SJCRH30 (cell line): ENCODE data around the gene RNF13. TPM values are rescaled to one million over a fixed set of nuclear protein-coding genes. Genes with fewer than 3 reads are reported as not detected.

Source experiments
- DNase-seq, 2 experiments: peaks; one replicate each; pipeline ENCODE4 v3.0.0-alpha.2; 2015 to 2020
- H3K27ac ChIP-seq: fragments of 250-450 bp; sonication (Bioruptor Pico); 2 replicates; pipeline ENCODE4 v1.5.1; 2020; ENCODE audit warnings: mild to moderate bottlenecking, moderate library complexity
- H3K27me3 ChIP-seq: fragments of 250-450 bp; sonication (Bioruptor Pico); 2 replicates; pipeline ENCODE4 v1.5.1; 2020; ENCODE audit warnings: mild to moderate bottlenecking, moderate library complexity
- H3K36me3 ChIP-seq: fragments of 250-450 bp; sonication (Bioruptor Pico); 2 replicates; pipeline ENCODE4 v1.5.1; 2020; ENCODE audit warnings: mild to moderate bottlenecking, moderate library complexity
- H3K4me1 ChIP-seq: fragments of 250-450 bp; sonication (Bioruptor Pico); 2 replicates; pipeline ENCODE4 v1.5.1; 2020; ENCODE audit warnings: mild to moderate bottlenecking, moderate library complexity
- H3K4me3 ChIP-seq: fragments of 250-450 bp; sonication (Bioruptor Pico); 2 replicates; pipeline ENCODE4 v1.5.1; 2020; ENCODE audit warnings: mild to moderate bottlenecking, moderate library complexity
- H3K9me3 ChIP-seq: fragments of 250-450 bp; sonication (Bioruptor Pico); replicated peaks from 2 replicates; pipeline ENCODE4 v1.5.1; 2020; ENCODE audit warnings: mild to moderate bottlenecking, moderate library complexity
- total RNA-seq: library from RNA; depleted of rRNA; stranded (reverse); fragments of >200 nt; shearing (Covaris generic); gene quantifications from 2 replicates; pipeline ENCODE4 v1.2.3, GENCODE V29; 2014

Gene RNF13
- total RNA-seq, 1 experiment from 2014 or later: 24.1 TPM

DNA sequence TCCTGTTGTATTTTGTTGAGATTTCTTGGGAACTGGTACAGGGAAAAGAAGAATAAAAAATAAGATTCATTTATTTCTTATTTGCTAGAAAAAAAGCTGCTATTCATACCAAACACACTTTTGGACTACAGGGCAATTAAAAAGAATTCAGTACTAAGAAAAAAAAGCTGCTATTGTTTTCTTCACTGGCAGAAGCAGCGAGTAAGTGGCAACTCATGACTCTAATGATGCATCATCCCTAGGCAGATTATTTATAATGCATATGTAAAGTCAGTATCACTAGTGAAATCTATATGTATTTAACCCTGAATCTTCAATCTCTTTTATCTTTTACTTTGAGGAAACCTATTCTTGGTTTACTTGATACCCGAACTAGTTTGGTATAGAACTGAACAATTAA lies 142.4 kb downstream of the RNF13 start:
- no peak overlapping the region for H3K4me3 ChIP-seq
- H3K27ac ChIP-seq: no peak overlapping the region
- H3K36me3 ChIP-seq: peaks cover 65% of the 10 kb centered on the region
- no peaks in the 10 kb centered on the region for H3K4me1 ChIP-seq
- no peaks in the 10 kb centered on the region for H3K9me3 ChIP-seq
- no peaks in the 10 kb centered on the region for H3K27me3 ChIP-seq
- no peak for DNase-seq

DNA sequence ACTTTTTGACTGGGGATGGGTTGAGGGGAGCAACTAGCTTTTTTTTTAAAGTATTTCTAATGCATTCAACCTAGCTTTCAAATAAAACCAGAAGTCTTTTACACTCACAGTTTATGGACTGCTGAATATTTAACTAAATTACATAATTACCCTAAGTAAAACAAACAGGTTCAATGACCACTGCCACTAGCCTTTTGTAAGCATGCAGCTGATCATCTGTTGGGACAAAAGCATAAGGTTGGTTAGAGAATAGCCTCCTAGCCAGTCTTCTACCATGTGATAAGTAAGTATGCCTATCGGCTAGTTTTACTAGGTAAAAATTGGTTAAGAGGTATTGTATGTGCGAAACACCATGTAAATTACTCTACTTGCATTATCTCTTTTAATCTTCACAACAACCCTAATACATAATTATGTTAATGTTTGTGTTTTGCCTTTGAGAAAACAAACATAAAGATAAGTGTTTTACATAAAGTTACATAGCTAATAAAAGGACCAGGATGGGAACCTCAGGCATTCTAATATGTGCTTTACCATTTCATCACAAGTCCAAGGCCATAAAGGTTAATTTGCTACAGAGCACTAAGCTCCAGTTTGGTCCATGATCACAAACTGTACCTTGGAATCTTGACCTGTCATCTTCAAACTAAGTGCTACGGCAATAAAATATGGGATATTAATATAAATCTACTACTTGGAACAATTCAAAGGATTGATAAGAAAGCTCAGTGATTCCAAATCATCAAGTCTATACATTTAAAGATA lies 144.5 kb downstream of the RNF13 start:
- Histone ChIP-seq H3K27me3 (no peaks in the 10 kb centered on the region), H3K4me3 (no peak overlapping the region), H3K4me1 (no peaks in the 10 kb centered on the region), H3K36me3 (peaks cover 64% of the 10 kb centered on the region), H3K9me3 (no peaks in the 10 kb centered on the region), H3K27ac (no peak overlapping the region)
- no peak for DNase-seq

DNA sequence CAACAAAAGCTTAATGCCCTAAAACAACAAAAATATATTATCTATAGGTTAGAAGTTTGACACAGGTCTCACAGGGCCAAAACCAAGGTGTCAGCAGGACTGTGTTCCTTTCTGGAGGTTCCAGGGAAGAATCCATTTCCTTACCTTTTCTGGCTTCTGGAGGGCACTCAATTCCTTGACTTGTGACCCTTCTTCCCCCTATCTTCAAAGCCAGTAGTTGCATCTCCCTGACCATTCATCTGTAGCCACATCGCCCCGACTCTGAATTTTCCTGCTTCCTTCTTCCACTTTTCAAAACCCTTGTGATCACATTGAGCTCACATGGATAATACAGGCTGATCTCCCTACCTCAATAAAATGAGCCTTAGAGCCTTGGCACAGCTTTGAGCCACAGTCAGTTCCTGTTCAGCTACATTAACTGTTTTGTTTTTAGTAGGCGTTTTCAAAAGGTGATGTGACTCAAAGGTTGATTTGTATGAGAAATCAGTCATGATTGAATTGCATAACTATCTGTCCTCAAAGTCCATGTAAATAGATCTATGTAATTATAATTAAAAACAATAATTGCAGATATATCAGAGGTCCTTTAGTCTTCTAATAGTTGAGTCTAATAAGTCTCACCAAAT lies 145.3 kb downstream of the RNF13 start:
- no peaks in the 10 kb centered on the region for H3K27me3 ChIP-seq
- H3K27ac ChIP-seq: no peak overlapping the region
- no peaks in the 10 kb centered on the region for H3K9me3 ChIP-seq
- no peak for DNase-seq
- H3K4me3 ChIP-seq: no peak overlapping the region
- no peaks in the 10 kb centered on the region for H3K4me1 ChIP-seq
- peaks cover 66% of the 10 kb centered on the region for H3K36me3 ChIP-seq

DNA sequence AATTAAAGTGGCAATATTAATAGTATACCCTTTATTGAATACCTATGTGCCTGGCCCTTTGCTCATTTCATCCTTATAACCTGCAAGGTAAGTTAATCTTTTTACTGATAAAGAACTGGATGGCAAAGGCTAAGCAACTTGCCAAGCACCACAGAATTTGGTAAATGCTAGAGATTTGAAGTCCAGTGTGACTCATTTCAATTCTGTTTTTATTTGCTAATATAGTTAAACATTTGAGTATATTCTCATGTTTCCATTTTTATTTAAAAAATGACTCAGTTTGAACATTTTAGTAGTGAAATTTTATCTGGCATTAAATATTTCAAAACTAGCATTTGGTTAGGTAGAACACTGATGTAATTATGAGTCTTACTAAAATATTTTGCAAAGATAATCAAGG lies 146.4 kb downstream of the RNF13 start:
- H3K4me3 ChIP-seq: no peak overlapping the region
- H3K4me1 ChIP-seq: no peaks in the 10 kb centered on the region
- H3K9me3 ChIP-seq: no peaks in the 10 kb centered on the region
- peaks cover 70% of the 10 kb centered on the region for H3K36me3 ChIP-seq
- DNase-seq: no peak
- no peaks in the 10 kb centered on the region for H3K27me3 ChIP-seq
- H3K27ac ChIP-seq: no peak overlapping the region

DNA sequence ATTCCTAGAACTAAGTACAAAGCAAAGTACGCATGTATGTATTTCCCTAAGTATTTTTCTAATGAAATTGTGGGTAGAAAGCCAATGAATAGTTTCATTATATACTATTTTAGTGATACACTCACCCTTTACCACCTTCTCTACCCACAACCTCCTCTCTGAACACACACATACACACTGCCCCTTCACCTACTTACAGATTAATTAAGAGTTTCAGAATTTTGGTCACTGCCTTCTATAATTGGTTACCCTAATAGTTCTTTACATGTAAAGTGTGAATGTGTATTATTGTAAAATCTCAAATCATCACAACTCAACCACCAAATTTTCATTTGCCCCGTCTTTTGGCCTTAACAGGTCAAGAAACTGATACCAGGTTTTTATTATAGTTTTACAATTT lies 150.5 kb downstream of the RNF13 start:
- H3K36me3 ChIP-seq: peaks cover 82% of the 10 kb centered on the region

DNA sequence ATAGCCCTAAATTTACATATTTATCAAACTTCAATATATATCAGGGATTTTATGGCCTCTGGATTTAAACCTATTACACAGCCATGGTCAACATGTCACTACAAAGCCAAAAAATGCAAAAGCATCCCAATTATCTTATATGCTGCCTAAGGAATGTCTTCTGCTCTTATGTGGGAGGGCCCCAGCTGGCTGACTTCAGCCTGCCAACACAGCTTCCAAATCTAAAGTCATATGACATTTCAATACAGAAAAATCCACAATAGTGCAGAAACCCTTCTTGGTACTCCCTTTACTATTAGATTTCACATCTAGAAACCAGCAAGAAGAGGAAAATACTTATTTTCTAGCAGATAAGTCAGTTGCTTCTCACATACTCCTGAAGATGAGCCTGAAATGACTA lies 151.3 kb downstream of the RNF13 start:
- H3K4me3 ChIP-seq: no peak overlapping the region
- no peaks in the 10 kb centered on the region for H3K9me3 ChIP-seq
- H3K36me3 ChIP-seq: peaks cover 75% of the 10 kb centered on the region
- no peak overlapping the region for H3K27ac ChIP-seq
- no peaks in the 10 kb centered on the region for H3K27me3 ChIP-seq
- DNase-seq: no peak
- peaks cover 11% of the 10 kb centered on the region; the same call in 1 of the 2 replicates for H3K4me1 ChIP-seq

More for the DNA sequence above, 150.5 kb downstream of the RNF13 start:
- no peaks in the 10 kb centered on the region for H3K9me3 ChIP-seq
- no peak overlapping the region for H3K4me3 ChIP-seq
- DNase-seq: no peak
- H3K27ac ChIP-seq: no peak overlapping the region
- H3K4me1 ChIP-seq: peaks cover 11% of the 10 kb centered on the region; the same call in 1 of the 2 replicates
- H3K27me3 ChIP-seq: no peaks in the 10 kb centered on the region

DNA sequence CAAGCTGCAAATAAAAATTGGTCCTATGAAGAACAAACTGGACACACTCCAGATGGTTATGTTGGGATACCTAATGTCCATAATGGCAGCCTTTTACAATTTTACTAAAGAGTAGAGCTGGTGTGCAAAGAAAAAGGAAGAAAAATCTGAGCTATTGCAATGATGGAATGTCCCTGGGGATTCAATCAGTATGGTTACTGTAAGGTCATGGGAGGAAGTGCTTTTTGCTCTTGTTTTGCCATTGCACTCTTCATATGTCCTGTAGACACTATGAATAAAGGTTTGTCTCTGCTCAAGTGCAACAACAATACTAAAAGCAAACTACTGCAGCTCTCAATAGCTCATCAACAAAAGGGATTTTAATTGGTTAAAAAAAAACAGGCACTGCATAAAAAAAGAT lies 152.3 kb downstream of the RNF13 start:
- peaks cover 73% of the 10 kb centered on the region for H3K36me3 ChIP-seq
- H3K27me3 ChIP-seq: no peaks in the 10 kb centered on the region
- no peak overlapping the region for H3K4me3 ChIP-seq
- H3K9me3 ChIP-seq: no peaks in the 10 kb centered on the region
- H3K4me1 ChIP-seq: peaks cover 11% of the 10 kb centered on the region; the same call in 1 of the 2 replicates
- no peak overlapping the region for H3K27ac ChIP-seq
- no peak for DNase-seq

DNA sequence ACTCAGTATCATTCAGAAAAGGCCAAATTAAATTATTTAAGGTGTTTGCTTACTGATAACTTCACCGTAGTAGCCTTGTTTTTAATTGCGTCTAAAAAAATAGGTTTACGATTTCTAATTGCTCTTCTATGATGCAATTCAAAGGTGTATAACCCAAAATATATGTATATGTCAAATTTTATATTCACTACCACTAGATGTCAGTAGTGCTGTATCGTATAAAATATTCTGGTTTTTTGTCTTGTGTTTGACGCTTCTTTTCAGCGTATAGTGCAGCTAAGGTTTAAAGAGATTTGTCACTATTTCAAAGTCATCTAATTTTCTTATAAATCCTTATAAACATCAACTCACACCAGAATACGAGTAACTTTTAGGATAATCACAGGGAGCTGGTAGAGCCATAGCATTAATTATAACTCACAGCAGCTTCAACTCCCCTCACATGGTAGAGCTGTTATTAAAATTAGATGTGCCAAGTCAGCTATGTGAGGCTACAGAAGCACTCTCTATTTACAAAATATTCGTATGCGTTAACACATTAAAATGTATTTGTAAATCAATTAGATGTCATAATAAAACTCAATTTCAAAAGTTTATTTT lies 154.2 kb downstream of the RNF13 start:
- Histone ChIP-seq H3K9me3 (no peaks in the 10 kb centered on the region), H3K4me3 (peak overlapping the region; percentile 98), H3K4me1 (peaks cover 11% of the 10 kb centered on the region; the same call in 1 of the 2 replicates), H3K27me3 (no peaks in the 10 kb centered on the region), H3K36me3 (peaks cover 60% of the 10 kb centered on the region), H3K27ac (peak overlapping the region; percentile 94; the same call in 1 of the 2 replicates)
- peak in 1 of 2 experiments; percentile 75 for DNase-seq

DNA sequence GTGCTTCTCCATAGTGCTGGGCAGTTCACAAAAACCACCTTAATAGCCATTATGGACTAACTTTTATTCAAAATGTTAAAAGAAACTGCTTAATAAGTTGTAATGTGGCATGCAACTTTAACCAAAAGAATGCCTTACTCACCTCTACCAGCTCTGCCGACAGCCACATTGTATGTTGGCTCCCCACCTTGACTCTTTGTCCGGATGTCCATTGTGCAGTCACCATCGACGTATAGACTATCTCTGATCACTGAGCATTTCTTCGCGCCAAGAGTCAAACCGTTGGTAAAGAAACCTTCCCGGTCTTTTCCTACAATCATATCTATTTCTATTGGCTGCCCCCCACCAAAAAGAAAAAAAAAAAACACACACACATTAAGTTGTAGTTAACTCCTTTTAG lies 155.2 kb downstream of the RNF13 start:
- Histone ChIP-seq H3K4me3 (peak overlapping the region; percentile 98), H3K9me3 (no peaks in the 10 kb centered on the region), H3K4me1 (peaks cover 11% of the 10 kb centered on the region; the same call in 1 of the 2 replicates), H3K36me3 (peaks cover 49% of the 10 kb centered on the region), H3K27ac (peak overlapping the region; percentile 94), H3K27me3 (no peaks in the 10 kb centered on the region)
- peak; percentile 47 to 70 for DNase-seq

DNA sequence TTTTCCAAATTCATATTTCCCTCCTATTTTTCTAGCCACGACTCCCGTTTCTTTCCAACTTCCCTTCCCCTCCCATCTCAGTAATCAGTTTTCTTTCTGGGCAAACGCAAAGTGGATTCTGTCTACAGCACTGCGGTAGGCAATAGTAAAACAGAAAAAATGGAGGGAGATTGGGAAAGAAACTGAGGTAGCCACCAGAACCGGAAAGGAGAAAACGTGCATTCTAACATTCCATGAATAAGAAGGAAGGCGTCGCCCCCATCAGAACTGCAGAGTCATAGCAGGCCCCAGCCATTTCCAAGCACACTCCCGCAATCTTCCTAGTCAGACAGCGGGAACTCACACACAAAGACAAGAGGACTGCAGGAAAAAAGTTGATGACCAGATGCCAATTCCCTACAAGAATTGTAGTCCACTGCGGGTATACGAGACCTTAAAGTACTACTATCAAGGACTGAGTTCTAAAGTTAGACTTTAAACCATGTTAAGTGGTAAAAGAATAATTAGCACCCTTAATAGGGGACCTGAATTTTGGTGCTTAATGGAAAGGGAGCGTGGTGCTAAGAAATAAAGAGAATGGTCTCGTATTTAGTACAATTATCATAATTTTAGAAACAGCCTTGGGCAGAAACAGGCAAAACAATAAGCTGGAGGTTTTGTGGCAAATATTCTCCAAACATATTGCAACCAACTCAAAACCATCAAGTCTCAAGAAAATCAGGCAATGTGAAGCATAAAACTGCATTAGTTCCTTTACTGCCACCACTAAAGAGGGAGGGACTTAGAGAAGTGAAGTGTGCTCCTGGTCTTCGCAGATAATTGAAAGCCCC lies 156.3 kb downstream of the RNF13 start:
- Histone ChIP-seq H3K4me3 (peak overlapping the region; percentile 98), H3K27me3 (no peaks in the 10 kb centered on the region), H3K4me1 (peaks cover 11% of the 10 kb centered on the region; the same call in 1 of the 2 replicates), H3K27ac (peak overlapping the region; percentile 94), H3K36me3 (peaks cover 38% of the 10 kb centered on the region), H3K9me3 (no peaks in the 10 kb centered on the region)
- DNase-seq: peak; percentile 79 to 84

DNA sequence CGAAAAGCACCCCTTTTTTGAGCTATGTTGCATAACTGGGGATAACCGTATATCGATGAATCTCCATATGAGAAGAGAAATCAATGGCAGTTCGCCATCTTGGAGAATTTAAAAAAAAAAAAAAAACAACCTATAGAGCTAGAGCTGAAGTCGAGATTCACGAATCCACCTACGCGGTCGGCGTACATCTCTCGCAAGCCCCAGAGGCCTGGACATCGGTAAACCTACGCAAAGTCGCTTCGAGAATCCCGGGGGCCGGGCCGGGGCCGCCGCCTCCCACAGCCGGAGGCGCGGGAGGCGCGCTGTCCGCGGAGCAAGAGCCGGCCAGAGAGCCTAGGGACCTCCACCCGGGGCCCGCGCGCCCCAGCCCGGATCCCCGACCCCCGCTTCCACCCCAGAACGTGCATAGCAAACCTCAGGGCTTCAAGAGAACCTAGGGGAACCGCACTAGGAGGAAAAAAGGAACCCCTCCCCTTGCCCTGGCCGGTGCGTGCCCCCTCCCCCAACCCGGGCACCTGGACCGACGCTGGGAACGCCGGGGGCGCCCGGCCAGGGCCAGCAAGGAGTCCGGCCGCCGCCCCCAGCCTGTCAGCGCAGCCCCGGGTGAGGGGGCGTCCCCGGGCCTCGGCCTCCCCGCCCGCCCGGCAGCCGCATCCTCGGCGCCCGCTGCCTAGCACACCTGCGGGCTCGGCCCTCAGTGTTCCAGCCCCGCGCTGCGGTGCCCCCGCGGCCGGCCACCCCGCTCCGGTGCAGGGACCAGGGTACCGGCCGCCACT lies 157.1 kb downstream of the RNF13 start:
- Histone ChIP-seq H3K4me1 (peaks cover 11% of the 10 kb centered on the region; the same call in 1 of the 2 replicates), H3K27me3 (no peaks in the 10 kb centered on the region), H3K36me3 (peaks cover 30% of the 10 kb centered on the region), H3K4me3 (peak overlapping the region; percentile 98), H3K27ac (peak overlapping the region; percentile 94), H3K9me3 (no peaks in the 10 kb centered on the region)
- DNase-seq: peak; percentile 73 to 79

DNA sequence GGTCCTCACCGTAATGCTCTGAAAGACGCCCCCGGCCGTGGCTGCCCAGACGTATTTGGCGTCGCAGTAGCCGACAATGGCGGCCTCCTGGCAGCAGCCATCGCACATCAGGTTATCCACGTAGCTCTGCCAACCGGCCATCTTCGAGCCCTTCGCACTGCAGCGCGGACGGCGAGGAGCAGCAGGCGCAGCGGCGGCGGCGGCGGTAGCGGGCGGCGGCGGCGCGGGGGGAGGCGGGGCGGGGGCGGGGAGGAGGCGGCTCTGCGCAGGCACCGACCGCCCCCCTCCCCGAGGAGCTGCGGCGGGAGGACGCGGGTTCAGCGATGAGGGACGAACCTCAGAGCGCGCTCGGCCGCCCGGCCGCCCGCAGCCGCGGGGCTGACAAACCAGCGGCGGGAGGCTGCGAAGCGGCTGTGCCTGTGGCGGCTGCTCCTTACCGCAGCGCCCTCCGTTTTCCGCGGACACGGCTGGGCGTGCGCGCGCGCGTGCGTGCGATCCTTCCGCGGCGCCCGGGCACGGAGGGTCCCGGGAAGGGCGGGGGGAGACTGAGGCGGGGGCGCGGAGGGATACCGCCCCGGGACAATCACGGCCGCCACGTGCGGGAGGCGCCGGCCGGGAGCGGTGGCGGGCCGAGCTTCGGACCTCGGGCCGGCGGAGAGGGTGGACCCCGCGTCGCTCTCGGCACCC lies 157.8 kb downstream of the RNF13 start, which contains the start of gene PFN2:
PFN2 (minus strand) TSS at position 180 of the 687 bp plus-strand sequence; CDS start at position 141, 39 bp downstream.
- Histone ChIP-seq H3K36me3 (peaks cover 25% of the 10 kb centered on the region), H3K27me3 (no peaks in the 10 kb centered on the region), H3K27ac (peak within 1 kb of the TSS; percentile 94), H3K4me1 (peaks cover 11% of the 10 kb centered on the region; the same call in 1 of the 2 replicates), H3K4me3 (peak within 1 kb of the TSS; percentile 98), H3K9me3 (no peaks in the 10 kb centered on the region)
- peak; percentile 76 to 79 for DNase-seq

DNA sequence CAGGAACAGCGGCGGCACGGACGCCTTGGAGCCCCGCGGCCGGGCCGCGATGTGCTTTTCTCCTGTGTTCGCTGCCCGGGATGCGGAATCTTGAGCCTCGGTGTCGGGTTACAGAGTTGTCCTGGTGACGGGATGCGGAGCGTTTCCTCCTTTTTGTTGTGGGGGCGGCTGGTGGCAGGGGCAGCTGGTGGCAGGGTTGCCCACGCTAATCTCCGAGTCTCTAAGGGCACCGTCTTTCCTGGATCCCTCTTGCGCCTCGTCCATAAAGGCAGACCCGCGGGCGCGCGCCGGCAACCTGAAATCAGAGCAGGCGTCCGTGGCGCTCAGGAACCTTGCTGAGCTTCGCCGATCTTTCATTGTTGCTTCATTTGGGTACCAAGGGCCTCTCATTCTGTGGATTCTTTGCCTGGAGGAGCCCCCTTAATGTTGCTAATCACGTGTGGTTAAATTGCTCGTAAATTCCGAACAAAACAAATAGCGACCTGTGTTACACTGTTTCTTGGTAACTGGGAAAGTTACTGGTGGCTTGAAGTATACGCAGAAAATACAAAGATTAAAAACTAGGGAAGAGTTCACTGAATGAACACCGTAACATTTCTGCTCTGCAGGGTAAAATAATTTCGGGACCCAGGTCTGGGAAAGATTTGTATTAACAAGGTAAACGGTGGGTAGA lies 158.5 kb downstream of the RNF13 start:
- H3K4me1 ChIP-seq: peaks cover 5% of the 10 kb centered on the region; the same call in 1 of the 2 replicates
- DNase-seq: peak; percentile 84 to 86
- peaks cover 19% of the 10 kb centered on the region for H3K36me3 ChIP-seq
- H3K9me3 ChIP-seq: no peaks in the 10 kb centered on the region
- no peaks in the 10 kb centered on the region for H3K27me3 ChIP-seq
- H3K4me3 ChIP-seq: peak overlapping the region; percentile 98
- H3K27ac ChIP-seq: peak overlapping the region; percentile 94
